Erythroblast (primary cell): ENCODE measurements around the gene RTL9.

Experiments used
- GATA1 ChIP-seq: IDR thresholded peaks from 2 replicates; pipeline ENCODE4 v1.6.1; 2011; ENCODE audit warnings: low read depth, mild to moderate bottlenecking, control low read depth, low read length, moderate library complexity
- POLR2A ChIP-seq: IDR thresholded peaks from 2 replicates; pipeline ENCODE4 v1.6.1; 2011; ENCODE audit warnings: mild to moderate bottlenecking, low read length

DNA sequence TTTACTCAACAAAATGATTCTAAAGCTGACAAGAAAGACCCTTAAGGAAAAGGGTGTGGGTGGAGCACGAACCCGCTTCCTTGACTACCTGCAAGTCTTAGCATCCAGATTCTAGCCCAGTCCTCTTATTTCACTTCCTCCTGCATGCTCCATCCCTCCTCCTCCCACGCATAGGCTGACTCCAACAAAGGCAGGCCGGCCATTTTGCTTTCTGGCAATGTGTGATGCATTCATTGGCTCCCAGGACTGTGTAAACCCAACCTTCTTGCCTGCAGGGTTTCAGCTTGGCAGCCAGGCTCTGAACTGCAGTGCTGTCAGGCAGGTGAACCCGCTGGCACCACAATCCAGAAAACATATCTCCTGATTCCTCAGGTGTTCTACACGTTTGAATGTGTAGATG, 39.3 kb downstream of the RTL9 start:
- TF ChIP-seq POLR2A: no peak
- TF ChIP-seq GATA1: no peak
